Mesodermal cell (in vitro differentiated cells): ENCODE measurements around the gene C17orf67.

ENCODE experiments used
- H3K27ac ChIP-seq: 2 replicates; pipeline ENCODE4 v1.7.0; 2013; ENCODE audit warnings: mild to moderate bottlenecking, low read depth, low read length, moderate library complexity; ENCODE audit not compliant: severe bottlenecking
- H3K36me3 ChIP-seq: 2 replicates; pipeline ENCODE4 v1.7.1; 2013; ENCODE audit warnings: mild to moderate bottlenecking, low read length, moderate library complexity; ENCODE audit not compliant: control insufficient read depth, insufficient read depth
- H3K4me1 ChIP-seq: one replicate; pipeline ENCODE4 v1.7.1; 2013; ENCODE audit warnings: mild to moderate bottlenecking, low read length; ENCODE audit not compliant: insufficient read depth, control insufficient read depth, poor library complexity, severe bottlenecking
- H3K4me3 ChIP-seq: 2 replicates; pipeline ENCODE4 v1.7.0; 2013; ENCODE audit warnings: low read length, control low read depth, mild to moderate bottlenecking; ENCODE audit not compliant: insufficient read depth, poor library complexity, severe bottlenecking; ENCODE audit errors: extremely low read depth
- H3K9me3 ChIP-seq: 2 replicates; pipeline ENCODE4 v1.7.1; 2013; ENCODE audit warnings: mild to moderate bottlenecking, low read length, moderate library complexity; ENCODE audit not compliant: control insufficient read depth
- WGBS, 2 experiments: methylation state at CpG; one replicate each; pipeline ENCODE4 v1.1.5; 2013; ENCODE audit warnings: missing lambda C conversion rate in 2 of 2; ENCODE audit not compliant: insufficient coverage in 2 of 2; 5-methylcytosine and 5-hydroxymethylcytosine counted together

Gene C17orf67

DNA sequence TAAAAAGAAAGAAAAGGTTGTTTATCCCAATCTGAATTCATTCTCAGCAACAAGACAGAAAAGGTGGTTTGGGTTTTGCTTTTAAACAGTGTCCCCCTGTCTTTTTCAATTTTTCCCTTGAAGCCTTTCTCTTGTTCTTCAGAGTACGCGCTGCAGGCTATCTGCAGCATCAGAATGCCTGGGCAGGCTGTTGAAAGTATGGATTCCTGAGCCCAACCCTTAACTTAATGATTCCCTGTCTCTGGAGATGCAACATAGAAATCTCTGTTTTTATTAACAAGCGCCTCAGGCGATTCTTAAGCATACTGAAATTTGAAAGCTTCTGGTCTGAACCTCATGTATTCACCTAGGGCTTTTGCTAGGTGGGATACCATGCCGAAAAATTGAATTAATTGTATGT lies 32.4 kb upstream of the C17orf67 start:
- Histone ChIP-seq H3K4me1 (peaks cover 19% of the 10 kb centered on the region), H3K4me3 (no peak overlapping the region), H3K27ac (peak overlapping the region; percentile 24), H3K9me3 (no peaks in the 10 kb centered on the region), H3K36me3 (peaks cover 25% of the 10 kb centered on the region)
- WGBS, 2 experiments: 68 to 76% methylated on average over 4 of the region's 5 CpGs

DNA sequence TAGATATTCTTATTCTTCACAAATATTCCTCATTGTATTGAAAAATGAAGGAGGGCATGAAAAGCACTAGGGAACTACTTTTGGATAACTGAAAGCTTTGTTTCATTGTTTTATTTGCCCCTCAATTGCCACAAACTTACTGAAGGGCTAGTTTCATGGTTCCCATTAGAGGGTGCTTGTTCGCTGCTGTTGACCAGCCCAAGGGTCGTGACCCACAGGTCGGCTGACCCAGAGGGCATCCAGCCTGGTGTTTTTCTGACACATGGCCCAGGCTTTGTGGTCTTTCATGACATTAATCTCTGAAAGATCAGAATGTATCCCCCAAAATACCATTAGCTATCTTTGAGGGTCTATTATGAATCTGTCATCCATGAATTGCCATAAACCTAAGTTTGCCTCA lies 30.3 kb upstream of the C17orf67 start:
- 55 to 69% methylated on average over 3 of the region's 3 CpGs for WGBS, 2 experiments
- Histone ChIP-seq H3K9me3 (no peaks in the 10 kb centered on the region), H3K4me3 (no peak overlapping the region), H3K4me1 (peaks cover 17% of the 10 kb centered on the region), H3K36me3 (peaks cover 29% of the 10 kb centered on the region), H3K27ac (no peak overlapping the region)

DNA sequence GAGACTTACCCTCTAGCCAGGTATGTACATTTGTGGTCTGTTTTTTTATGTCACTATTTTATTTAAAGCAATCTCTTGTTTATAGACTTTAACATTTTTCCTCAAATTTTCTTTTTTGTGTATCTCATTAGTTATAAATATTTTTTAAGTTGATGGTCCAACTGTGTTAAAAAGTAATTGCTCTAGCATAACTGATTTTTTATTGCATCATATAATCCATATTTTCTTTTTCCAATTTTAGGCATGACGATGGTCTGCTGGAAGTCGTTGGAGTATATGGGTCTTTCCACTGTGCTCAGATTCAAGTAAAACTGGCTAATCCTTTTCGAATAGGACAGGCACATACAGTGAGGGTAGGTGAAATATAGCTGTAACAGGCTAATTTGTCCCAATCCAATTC lies 28.2 kb upstream of the C17orf67 start:
- Histone ChIP-seq H3K27ac (no peak overlapping the region), H3K9me3 (no peaks in the 10 kb centered on the region), H3K4me1 (peaks cover 8% of the 10 kb centered on the region), H3K36me3 (peaks cover 32% of the 10 kb centered on the region), H3K4me3 (no peak overlapping the region)
- WGBS, 2 experiments: no CpG with 5 or more reads among the region's 3 CpGs

DNA sequence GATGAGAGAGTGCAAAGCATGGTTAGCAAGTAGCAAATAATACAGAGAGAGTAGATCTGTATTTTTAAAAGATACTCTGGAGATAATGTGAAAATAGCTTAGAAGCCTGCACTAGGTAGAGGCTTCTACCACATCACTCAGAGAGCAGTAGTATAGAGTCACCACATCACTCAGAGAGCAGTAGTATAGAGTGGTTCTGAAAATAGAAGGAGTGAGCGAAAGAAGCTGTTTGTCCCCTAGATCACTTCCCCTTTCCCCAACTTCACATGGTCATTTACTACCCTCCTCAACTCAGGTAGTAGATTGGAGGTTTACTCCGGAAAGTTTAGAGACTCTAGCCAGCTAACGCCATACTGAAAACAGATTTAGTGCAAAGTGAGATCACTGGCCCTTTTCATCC lies 17.3 kb upstream of the C17orf67 start:
- 100% methylated on average over 1 of the region's 3 CpGs; no CpG with 5 or more reads in 1 of the 2 experiments for WGBS, 2 experiments
- H3K4me3 ChIP-seq: no peak overlapping the region

DNA sequence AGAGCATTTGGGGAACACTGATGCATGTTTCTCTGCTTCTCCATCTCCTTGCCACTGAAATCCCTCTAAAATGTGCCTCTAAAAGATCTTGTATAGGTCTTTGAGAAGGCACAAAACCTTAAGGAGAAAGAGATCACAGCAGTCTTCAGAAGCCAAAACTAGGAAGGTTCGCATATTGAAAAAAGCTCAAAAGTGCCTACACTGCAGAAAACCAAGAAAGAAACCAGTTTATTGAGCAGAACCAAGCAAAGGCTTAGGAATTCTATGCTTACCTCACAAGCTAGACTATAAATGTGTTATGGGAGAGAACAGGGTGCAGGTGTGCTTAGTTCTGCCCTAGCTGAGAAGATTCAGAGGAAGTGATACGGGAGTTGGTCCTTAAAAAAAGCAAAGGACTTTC lies 16.9 kb upstream of the C17orf67 start:
- Histone ChIP-seq H3K4me1 (no peaks in the 10 kb centered on the region), H3K36me3 (peaks cover 25% of the 10 kb centered on the region), H3K4me3 (no peak overlapping the region), H3K27ac (no peak overlapping the region), H3K9me3 (no peaks in the 10 kb centered on the region)
- WGBS, 2 experiments: 100% methylated on average over 2 of the region's 2 CpGs

More for the DNA sequence above, 17.3 kb upstream of the C17orf67 start:
- H3K27ac ChIP-seq: no peak overlapping the region
- no peaks in the 10 kb centered on the region for H3K9me3 ChIP-seq
- no peaks in the 10 kb centered on the region for H3K4me1 ChIP-seq
- H3K36me3 ChIP-seq: peaks cover 25% of the 10 kb centered on the region

DNA sequence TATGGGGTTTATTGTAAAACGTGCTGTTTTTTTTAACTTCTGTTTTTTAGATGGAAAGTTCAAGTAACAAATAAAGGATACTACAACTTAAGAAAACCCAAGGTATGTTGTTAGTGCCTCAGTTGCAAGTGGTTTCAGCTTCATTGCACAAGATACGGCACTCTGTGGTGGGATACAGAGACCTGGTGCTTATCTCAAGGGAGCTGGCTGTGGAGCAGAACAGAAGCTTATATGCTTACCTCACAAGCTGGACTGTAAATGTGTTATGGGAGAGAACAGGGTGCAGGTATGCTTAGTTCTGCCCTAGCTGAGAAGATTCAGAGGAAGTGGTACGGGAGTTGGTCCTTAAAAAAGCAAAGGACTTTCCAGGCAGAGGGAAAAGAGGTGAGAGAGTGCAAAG lies 15.4 kb upstream of the C17orf67 start:
- 43 to 70% methylated on average over 1 to 2 of the region's 3 CpGs for WGBS, 2 experiments
- Histone ChIP-seq H3K4me3 (no peak overlapping the region), H3K9me3 (no peaks in the 10 kb centered on the region), H3K27ac (no peak overlapping the region), H3K36me3 (peaks cover 19% of the 10 kb centered on the region), H3K4me1 (no peaks in the 10 kb centered on the region)

DNA sequence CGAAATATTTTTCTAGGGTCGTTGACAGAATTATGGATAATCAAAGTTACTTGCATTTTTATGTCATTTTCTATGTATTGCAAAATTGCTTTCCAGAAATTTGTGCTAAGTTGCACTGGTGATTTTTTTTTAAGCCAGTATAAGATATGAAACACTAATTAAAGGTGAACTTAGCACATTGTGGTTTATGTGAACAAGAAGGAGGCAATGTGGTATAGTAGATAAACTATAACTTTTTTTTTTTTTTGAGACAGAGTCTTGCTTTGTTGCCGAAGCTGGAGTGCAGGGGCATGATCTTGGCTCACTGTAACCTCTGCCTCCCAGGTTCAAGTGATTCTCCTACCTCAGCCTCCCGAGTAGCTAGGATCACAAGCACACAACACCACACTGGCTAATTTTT lies 13.4 kb upstream of the C17orf67 start:
- Histone ChIP-seq H3K27ac (no peak overlapping the region), H3K9me3 (no peaks in the 10 kb centered on the region), H3K4me3 (no peak overlapping the region), H3K4me1 (no peaks in the 10 kb centered on the region), H3K36me3 (peaks cover 19% of the 10 kb centered on the region)
- 80% methylated on average over 1 of the region's 4 CpGs; no CpG with 5 or more reads in 1 of the 2 experiments for WGBS, 2 experiments

DNA sequence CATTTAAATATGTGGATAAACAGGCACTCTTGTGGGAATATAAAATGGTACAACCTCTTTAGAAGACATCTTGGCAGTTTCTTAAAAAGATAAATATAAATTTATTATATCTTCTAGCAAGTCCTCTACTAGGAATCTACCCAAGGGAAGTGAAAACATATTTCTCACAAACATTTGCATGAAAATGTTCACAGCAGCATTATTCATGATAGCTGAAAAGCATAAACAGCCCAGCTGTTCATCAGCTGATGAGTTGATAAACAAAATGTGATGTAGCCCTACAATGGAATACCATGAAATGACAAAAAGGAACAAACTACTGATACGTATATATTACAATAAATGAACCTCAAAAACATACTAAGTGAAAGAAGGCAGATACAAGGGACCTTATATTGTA lies 12.2 kb upstream of the C17orf67 start:
- Histone ChIP-seq H3K4me3 (no peak overlapping the region), H3K4me1 (no peaks in the 10 kb centered on the region), H3K27ac (no peak overlapping the region), H3K36me3 (peaks cover 12% of the 10 kb centered on the region), H3K9me3 (no peaks in the 10 kb centered on the region)
- no CpG with 5 or more reads among the region's 1 CpG for WGBS, 2 experiments

DNA sequence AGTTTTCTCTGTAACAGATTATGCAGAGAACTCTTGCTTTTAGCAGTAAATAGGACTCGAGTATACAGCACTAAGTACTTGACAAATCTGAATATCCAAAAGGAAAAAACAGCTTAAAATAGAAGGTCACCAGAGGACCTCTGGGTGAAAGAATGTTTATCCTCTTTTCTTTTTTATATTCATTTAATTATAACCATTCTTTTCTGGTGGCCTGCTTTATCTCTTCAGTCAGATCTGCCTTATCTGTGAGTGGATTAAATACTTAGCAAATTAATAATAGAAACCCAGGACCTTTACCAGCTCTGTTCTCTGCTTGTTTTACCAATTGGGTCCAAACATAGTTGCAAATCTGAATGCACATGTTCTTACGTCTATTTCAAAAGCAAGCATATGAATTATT lies 8.9 kb upstream of the C17orf67 start:
- H3K36me3 ChIP-seq: peaks cover 5% of the 10 kb centered on the region
- no peaks in the 10 kb centered on the region for H3K9me3 ChIP-seq
- H3K4me3 ChIP-seq: no peak overlapping the region
- H3K4me1 ChIP-seq: no peaks in the 10 kb centered on the region
- H3K27ac ChIP-seq: no peak overlapping the region
- 93 to 100% methylated on average over 1 of the region's 2 CpGs for WGBS, 2 experiments

DNA sequence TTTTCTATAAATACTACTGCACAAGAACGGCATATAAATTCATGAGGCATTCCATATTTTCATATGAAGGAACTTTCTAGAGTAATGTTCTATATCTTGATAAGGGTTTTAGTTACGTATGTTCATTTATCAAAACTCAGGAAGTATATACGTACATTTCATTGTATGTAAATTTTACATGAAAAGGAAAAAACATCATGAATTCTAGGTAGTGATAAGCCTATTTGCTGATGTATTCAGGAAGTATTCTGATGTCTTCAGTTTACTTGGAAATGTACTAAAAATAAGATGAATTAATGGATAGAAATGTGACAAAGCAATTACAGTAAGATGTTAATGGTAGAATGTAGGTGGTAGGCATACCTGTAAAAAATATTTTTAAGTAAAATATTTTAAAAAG lies 5.0 kb upstream of the C17orf67 start:
- WGBS, 2 experiments: 100% methylated on average over 1 of the region's 3 CpGs; no CpG with 5 or more reads in 1 of the 2 experiments
- peaks cover 5% of the 10 kb centered on the region for H3K36me3 ChIP-seq
- H3K9me3 ChIP-seq: no peaks in the 10 kb centered on the region
- no peak overlapping the region for H3K4me3 ChIP-seq
- H3K27ac ChIP-seq: no peak overlapping the region
- H3K4me1 ChIP-seq: no peaks in the 10 kb centered on the region

DNA sequence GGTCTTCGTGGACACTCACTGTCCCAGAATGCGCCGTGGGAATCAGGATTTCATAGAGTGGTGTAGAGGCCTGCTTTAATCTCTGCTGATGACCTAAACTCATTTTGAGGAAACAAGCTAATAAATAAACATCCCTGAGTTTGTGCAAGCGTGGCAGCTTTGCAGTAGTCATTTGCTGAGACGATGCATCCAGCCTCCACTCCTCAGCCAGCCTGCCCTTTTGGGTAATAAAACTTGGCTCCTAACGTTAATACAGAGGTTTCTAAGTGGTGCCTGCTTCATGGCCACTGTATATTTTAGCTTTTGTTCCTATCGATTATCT lies 1.5 kb upstream of the C17orf67 start:
- Histone ChIP-seq H3K4me1 (no peaks in the 10 kb centered on the region), H3K36me3 (peaks cover 21% of the 10 kb centered on the region), H3K9me3 (no peaks in the 10 kb centered on the region), H3K27ac (no peak overlapping the region), H3K4me3 (peak overlapping the region; percentile 66)
- 84 to 93% methylated on average over 5 to 6 of the region's 7 CpGs for WGBS, 2 experiments
